Stimulated activated naive B cell treated with anti-CD40 and anti-IgM and Interleukin-4, amounts not matched to agents 10 μg/mL and 1 μg/mL and 100 μg/mL, for 72 hours (primary cell): ENCODE data around the gene CRB2.
A peak's percentile ranks its signal among the peaks of the same experiment; 100 is the strongest.

Experiments used
- ATAC-seq, 2 donors: fragments of 150-1000 bp; cut with Tn5 transposase; replicated peaks; 2 replicates each; pipeline ENCODE4 v1.10.0; 2021; ENCODE audit warnings: moderate library complexity in 1 of 2
- DNase-seq: peaks from one replicate; pipeline ENCODE4 v3.0.0; 2021
- H3K27ac Mint-ChIP-seq: one replicate; pipeline ENCODE4 v1.8.0; 2022; ENCODE audit warnings: mild to moderate bottlenecking, mixed read lengths
- H3K27me3 Mint-ChIP-seq, 2 donors: one replicate each; pipeline ENCODE4 v1.8.0; 2022; ENCODE audit warnings: mixed read lengths in 2 of 2
- H3K36me3 Mint-ChIP-seq, 2 donors: one replicate each; pipeline ENCODE4 v1.8.0; 2022; ENCODE audit warnings: mixed read lengths in 2 of 2, mild to moderate bottlenecking in 1 of 2
- H3K4me1 Mint-ChIP-seq, 2 donors: one replicate each; pipeline ENCODE4 v1.8.0; 2022; ENCODE audit warnings: mixed read lengths in 2 of 2, mild to moderate bottlenecking in 1 of 2
- H3K4me3 Mint-ChIP-seq, 2 donors: one replicate each; pipeline ENCODE4 v1.8.0; 2022; ENCODE audit warnings: mild to moderate bottlenecking in 2 of 2, mixed read lengths in 2 of 2, moderate library complexity in 1 of 2
- H3K9me3 Mint-ChIP-seq, 2 donors: one replicate each; pipeline ENCODE4 v1.8.0; 2022; ENCODE audit warnings: mixed read lengths in 2 of 2, mild to moderate bottlenecking in 1 of 2

Gene CRB2

DNA sequence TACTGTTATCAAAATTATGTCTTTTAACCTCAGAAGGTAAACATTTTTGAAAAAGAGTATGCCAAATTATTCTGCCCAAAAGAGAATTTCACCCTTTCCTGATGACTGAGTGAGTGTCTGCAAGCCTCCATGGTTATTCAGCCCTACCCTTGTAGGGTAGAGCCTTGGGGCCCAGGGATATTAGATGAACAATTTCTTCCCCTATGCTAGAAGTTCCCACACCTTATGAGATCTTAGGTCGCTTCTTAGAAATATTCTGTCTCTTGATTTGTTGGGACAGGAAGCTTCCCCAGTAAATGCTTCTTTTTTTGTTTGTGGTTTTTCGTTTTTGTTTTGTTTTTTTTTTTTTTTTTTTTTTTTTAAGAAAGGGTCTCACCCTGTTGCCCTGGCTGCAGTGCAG lies 3.1 kb downstream of the CRB2 start:
- H3K4me3 Mint-ChIP-seq = no peak overlapping the region
- H3K36me3 Mint-ChIP-seq = peaks cover 50 to 71% of the 10 kb centered on the region in 2 donors
- no peaks in the 10 kb centered on the region for H3K27me3 Mint-ChIP-seq
- peaks cover 10 to 41% of the 10 kb centered on the region in 2 donors for H3K4me1 Mint-ChIP-seq
- ATAC-seq (no peak), DNase-seq (no peak)
- no peak overlapping the region for H3K27ac Mint-ChIP-seq
- H3K9me3 Mint-ChIP-seq = no peaks in the 10 kb centered on the region

GRCh38 chr9:123359546-123359945 lies 3.5 kb downstream of the CRB2 start:
- no peak for DNase-seq
- ATAC-seq = no peak
- H3K9me3 Mint-ChIP-seq = no peaks in the 10 kb centered on the region
- H3K27ac Mint-ChIP-seq = peak overlapping the region; percentile 14
- peaks cover 8 to 40% of the 10 kb centered on the region in 2 donors for H3K4me1 Mint-ChIP-seq
- H3K4me3 Mint-ChIP-seq = no peak overlapping the region
- H3K27me3 Mint-ChIP-seq = no peaks in the 10 kb centered on the region
- H3K36me3 Mint-ChIP-seq = peaks cover 50 to 71% of the 10 kb centered on the region in 2 donors

GRCh38 chr9:123360161-123361085 lies 4.4 kb downstream of the CRB2 start:
- Mint-ChIP-seq H3K27ac (no peak overlapping the region), H3K27me3 (peaks cover 0 to 4% of the 10 kb centered on the region in 2 donors), H3K4me1 (peaks cover 10 to 35% of the 10 kb centered on the region in 2 donors), H3K4me3 (no peak overlapping the region), H3K36me3 (peaks cover 47 to 71% of the 10 kb centered on the region in 2 donors), H3K9me3 (no peaks in the 10 kb centered on the region)
- ATAC-seq (peak; percentile 69 to 77), DNase-seq (peak; percentile 48)

GRCh38 chr9:123361086-123361730 lies 5.2 kb downstream of the CRB2 start:
- no peaks in the 10 kb centered on the region for H3K9me3 Mint-ChIP-seq
- DNase-seq (no peak), ATAC-seq (no peak)
- peak overlapping the region; percentile 69 for H3K27ac Mint-ChIP-seq
- no peak overlapping the region for H3K4me3 Mint-ChIP-seq
- peaks cover 48 to 76% of the 10 kb centered on the region in 2 donors for H3K36me3 Mint-ChIP-seq
- peaks cover 0 to 9% of the 10 kb centered on the region in 2 donors for H3K27me3 Mint-ChIP-seq
- peaks cover 10 to 33% of the 10 kb centered on the region in 2 donors for H3K4me1 Mint-ChIP-seq

GRCh38 chr9:123361731-123362510 lies 5.9 kb downstream of the CRB2 start:
- DNase-seq = no peak
- Mint-ChIP-seq H3K4me1 (peaks cover 8 to 26% of the 10 kb centered on the region in 2 donors), H3K9me3 (no peaks in the 10 kb centered on the region), H3K36me3 (peaks cover 42 to 72% of the 10 kb centered on the region in 2 donors), H3K4me3 (no peak overlapping the region), H3K27me3 (peaks cover 0 to 9% of the 10 kb centered on the region in 2 donors), H3K27ac (peak overlapping the region; percentile 69)
- ATAC-seq = no peak

DNA sequence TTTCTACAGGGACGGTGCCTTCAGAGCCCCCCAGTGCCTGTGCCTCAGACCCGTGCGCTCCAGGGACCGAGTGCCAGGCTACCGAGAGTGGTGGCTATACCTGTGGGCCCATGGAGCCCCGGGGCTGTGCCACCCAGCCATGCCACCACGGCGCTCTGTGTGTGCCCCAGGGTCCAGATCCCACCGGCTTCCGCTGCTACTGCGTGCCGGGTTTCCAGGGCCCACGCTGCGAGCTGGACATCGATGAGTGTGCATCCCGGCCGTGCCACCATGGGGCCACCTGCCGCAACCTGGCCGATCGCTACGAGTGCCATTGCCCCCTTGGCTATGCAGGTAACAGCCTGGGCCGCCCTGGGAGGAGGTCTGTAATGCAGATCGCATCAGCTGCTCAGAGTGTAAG lies 6.9 kb downstream of the CRB2 start:
- ATAC-seq (no peak), DNase-seq (no peak)
- Mint-ChIP-seq H3K27ac (no peak overlapping the region), H3K9me3 (no peaks in the 10 kb centered on the region), H3K36me3 (peaks cover 48 to 75% of the 10 kb centered on the region in 2 donors), H3K27me3 (peaks cover 0 to 15% of the 10 kb centered on the region in 2 donors), H3K4me3 (no peak overlapping the region), H3K4me1 (peaks cover 8 to 26% of the 10 kb centered on the region in 2 donors)

- Mint-ChIP-seq H3K4me1 (peaks cover 6 to 13% of the 10 kb centered on the region in 2 donors), H3K27ac (no peak overlapping the region), H3K27me3 (peaks cover 3 to 16% of the 10 kb centered on the region in 2 donors), H3K9me3 (no peaks in the 10 kb centered on the region), H3K4me3 (no peak overlapping the region), H3K36me3 (peaks cover 54 to 77% of the 10 kb centered on the region in 2 donors)
- DNase-seq (no peak), ATAC-seq (no peak)
Measured at GRCh38 chr9:123364241-123364824, 8.3 kb downstream of the CRB2 start.

DNA sequence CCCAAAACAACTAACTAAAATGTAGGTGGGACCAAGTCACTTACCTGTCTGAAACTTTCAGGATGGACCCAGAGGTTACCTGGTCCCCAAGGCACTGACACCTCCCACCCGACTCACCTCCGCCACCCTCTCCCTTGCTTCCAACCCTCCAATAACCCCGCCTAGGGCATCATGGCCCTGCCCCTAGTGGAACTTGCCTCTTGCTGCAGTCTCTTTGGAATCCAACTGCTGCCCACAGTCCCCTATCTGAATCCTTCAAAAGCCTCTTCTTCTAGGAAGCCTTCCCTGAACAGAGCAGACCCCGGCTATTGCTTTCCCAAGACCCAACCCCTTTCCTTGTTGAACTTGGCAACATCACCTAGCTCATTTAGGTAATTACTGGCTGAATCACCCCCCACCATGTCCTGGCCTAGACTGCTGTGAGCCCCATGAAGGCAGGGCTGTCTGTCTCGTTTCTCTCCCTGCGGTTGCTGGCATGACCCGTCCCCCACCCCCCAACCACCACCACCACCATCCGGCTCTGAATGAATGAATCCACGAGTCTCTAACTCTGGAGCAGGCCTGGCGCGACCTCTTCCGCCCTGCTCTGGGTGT lies 9.4 kb downstream of the CRB2 start:
- ATAC-seq (no peak), DNase-seq (no peak)
- H3K4me3 Mint-ChIP-seq = peak overlapping the region in 1 of 2 donors; percentile 14
- H3K27ac Mint-ChIP-seq = peak overlapping the region; percentile 22
- peaks cover 4 to 5% of the 10 kb centered on the region in 2 donors for H3K4me1 Mint-ChIP-seq
- H3K36me3 Mint-ChIP-seq = peaks cover 61 to 79% of the 10 kb centered on the region in 2 donors
- no peaks in the 10 kb centered on the region for H3K9me3 Mint-ChIP-seq
- peaks cover 8 to 27% of the 10 kb centered on the region in 2 donors for H3K27me3 Mint-ChIP-seq

DNA sequence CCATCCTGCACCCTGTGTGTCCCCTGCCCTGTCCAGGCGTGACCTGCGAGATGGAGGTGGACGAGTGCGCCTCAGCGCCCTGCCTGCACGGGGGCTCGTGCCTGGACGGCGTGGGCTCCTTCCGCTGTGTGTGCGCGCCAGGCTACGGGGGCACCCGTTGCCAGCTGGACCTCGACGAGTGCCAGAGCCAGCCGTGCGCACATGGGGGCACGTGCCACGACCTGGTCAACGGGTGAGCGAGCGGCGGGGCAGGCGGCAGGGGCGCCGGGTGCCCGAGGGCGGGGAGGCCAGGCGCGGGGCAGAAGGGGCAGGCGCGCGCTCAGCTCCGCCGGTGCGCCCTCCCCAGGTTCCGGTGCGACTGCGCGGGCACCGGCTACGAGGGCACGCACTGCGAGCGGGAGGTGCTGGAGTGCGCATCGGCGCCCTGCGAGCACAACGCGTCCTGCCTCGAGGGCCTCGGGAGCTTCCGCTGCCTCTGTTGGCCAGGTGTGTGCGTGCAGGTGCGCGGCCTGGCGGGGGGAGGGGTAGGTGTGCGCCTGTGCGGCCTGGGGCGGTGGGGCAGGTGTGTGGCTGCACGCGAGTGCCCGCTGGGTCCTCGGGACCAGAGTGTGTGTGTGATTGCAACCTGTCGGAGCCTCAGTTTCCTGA lies 10.0 kb downstream of the CRB2 start:
- Mint-ChIP-seq H3K4me3 (peak overlapping the region in 1 of 2 donors; percentile 14), H3K9me3 (no peaks in the 10 kb centered on the region), H3K27me3 (peaks cover 8 to 29% of the 10 kb centered on the region in 2 donors), H3K36me3 (peaks cover 67 to 79% of the 10 kb centered on the region in 2 donors), H3K4me1 (peaks cover 4 to 5% of the 10 kb centered on the region in 2 donors), H3K27ac (no peak overlapping the region)
- ATAC-seq = no peak
- no peak for DNase-seq

- DNase-seq (no peak), ATAC-seq (no peak)
- Mint-ChIP-seq H3K4me1 (peaks cover 14 to 18% of the 10 kb centered on the region in 2 donors), H3K27ac (no peak overlapping the region), H3K27me3 (peaks cover 24 to 49% of the 10 kb centered on the region in 2 donors), H3K36me3 (peaks cover 77 to 84% of the 10 kb centered on the region in 2 donors), H3K4me3 (no peak overlapping the region), H3K9me3 (no peaks in the 10 kb centered on the region)
Measured at GRCh38 chr9:123368023-123368422, 12.0 kb downstream of the CRB2 start.

- peaks cover 75 to 78% of the 10 kb centered on the region in 2 donors for H3K36me3 Mint-ChIP-seq
- H3K4me1 Mint-ChIP-seq = peaks cover 14 to 18% of the 10 kb centered on the region in 2 donors
- DNase-seq (no peak), ATAC-seq (no peak)
- peaks cover 24 to 49% of the 10 kb centered on the region in 2 donors for H3K27me3 Mint-ChIP-seq
- H3K4me3 Mint-ChIP-seq = no peak overlapping the region
- no peaks in the 10 kb centered on the region for H3K9me3 Mint-ChIP-seq
- H3K27ac Mint-ChIP-seq = no peak overlapping the region
Measured at GRCh38 chr9:123368536-123369153, 12.6 kb downstream of the CRB2 start.

- Mint-ChIP-seq H3K27me3 (peaks cover 24 to 54% of the 10 kb centered on the region in 2 donors), H3K27ac (no peak overlapping the region), H3K4me3 (no peak overlapping the region), H3K9me3 (no peaks in the 10 kb centered on the region), H3K4me1 (peaks cover 12 to 13% of the 10 kb centered on the region in 2 donors), H3K36me3 (peaks cover 73 to 77% of the 10 kb centered on the region in 2 donors)
- ATAC-seq = no peak
- DNase-seq = no peak
Measured at GRCh38 chr9:123369296-123369695, 13.3 kb downstream of the CRB2 start.

- peaks cover 31 to 61% of the 10 kb centered on the region in 2 donors for H3K27me3 Mint-ChIP-seq
- H3K27ac Mint-ChIP-seq = no peak overlapping the region
Measured at GRCh38 chr9:123370108-123370507, 14.1 kb downstream of the CRB2 start.

More at GRCh38 chr9:123370108-123370507, 14.1 kb downstream of the CRB2 start:
- no peak overlapping the region for H3K4me3 Mint-ChIP-seq
- DNase-seq (no peak), ATAC-seq (no peak)
- peaks cover 78 to 79% of the 10 kb centered on the region in 2 donors for H3K36me3 Mint-ChIP-seq
- no peaks in the 10 kb centered on the region for H3K9me3 Mint-ChIP-seq
- H3K4me1 Mint-ChIP-seq = peaks cover 17 to 19% of the 10 kb centered on the region in 2 donors
